ENCODE results near the gene SLC38A3.

DNA sequence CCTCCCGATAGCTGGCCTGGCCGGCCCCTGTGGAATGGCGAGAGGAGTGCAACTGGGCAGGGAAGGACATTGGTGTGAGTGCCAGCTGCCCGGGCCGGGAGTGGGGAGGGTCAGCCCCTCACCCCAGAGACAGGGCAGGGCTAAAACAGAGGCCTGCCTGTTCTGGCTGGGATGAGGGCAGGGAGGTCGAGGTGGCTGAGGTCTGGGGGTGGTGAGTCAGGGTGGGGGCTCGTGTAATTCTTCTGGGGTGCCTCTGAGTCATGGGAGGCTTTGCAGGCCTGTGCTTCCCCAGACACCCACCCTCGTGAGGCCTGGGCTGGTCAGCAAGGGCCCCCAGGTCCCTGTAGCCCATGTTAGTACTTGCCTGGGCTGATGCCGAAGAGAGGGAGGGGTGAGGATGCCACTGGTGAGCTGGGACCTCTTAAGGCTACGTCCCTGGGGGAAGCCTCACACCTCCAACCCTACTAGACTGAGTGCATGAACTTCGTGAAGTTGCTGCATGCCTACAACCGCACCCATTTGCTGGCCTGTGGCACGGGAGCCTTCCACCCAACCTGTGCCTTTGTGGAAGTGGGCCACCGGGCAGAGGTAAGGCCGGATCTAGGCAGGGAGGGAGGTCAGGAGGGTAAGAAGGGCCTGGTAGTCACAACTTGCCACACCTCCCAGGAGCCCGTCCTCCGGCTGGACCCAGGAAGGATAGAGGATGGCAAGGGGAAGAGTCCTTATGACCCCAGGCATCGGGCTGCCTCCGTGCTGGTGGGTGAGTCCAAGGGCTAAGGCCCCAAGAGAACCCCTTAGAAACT is 65.6 kb downstream of the SLC38A3 start:
- TF ChIP-seq, protein P1, sequence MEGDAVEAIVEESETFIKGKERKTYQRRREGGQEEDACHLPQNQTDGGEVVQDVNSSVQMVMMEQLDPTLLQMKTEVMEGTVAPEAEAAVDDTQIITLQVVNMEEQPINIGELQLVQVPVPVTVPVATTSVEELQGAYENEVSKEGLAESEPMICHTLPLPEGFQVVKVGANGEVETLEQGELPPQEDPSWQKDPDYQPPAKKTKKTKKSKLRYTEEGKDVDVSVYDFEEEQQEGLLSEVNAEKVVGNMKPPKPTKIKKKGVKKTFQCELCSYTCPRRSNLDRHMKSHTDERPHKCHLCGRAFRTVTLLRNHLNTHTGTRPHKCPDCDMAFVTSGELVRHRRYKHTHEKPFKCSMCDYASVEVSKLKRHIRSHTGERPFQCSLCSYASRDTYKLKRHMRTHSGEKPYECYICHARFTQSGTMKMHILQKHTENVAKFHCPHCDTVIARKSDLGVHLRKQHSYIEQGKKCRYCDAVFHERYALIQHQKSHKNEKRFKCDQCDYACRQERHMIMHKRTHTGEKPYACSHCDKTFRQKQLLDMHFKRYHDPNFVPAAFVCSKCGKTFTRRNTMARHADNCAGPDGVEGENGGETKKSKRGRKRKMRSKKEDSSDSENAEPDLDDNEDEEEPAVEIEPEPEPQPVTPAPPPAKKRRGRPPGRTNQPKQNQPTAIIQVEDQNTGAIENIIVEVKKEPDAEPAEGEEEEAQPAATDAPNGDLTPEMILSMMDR (IDR thresholded peaks at IDR 0.05), result no peak
- no peak for TF ChIP-seq POLR2A (IDR thresholded peaks at IDR 0.05)
